Endothelial cell (in vitro differentiated cells): Measurements from ENCODE around the gene BAIAP2. TPM values are rescaled to one million over a fixed set of nuclear protein-coding genes. Genes with fewer than 3 reads are reported as not detected.

Experiments used
- DNase-seq: peaks from one replicate; pipeline ENCODE4 v3.0.0; 2021; ENCODE audit warnings: low spot score
- H3K27ac Mint-ChIP-seq: one replicate; pipeline ENCODE4 v1.8.0; 2021; ENCODE audit warnings: mixed read lengths, inconsistent platforms; ENCODE audit not compliant: unreplicated experiment
- H3K27me3 Mint-ChIP-seq: one replicate; pipeline ENCODE4 v1.8.0; 2021; ENCODE audit warnings: mild to moderate bottlenecking, moderate library complexity, mixed read lengths, inconsistent platforms; ENCODE audit not compliant: unreplicated experiment
- H3K36me3 Mint-ChIP-seq: one replicate; pipeline ENCODE4 v1.8.0; 2021; ENCODE audit warnings: mild to moderate bottlenecking, low read depth, mixed read lengths, inconsistent platforms; ENCODE audit not compliant: unreplicated experiment
- H3K4me1 Mint-ChIP-seq: one replicate; pipeline ENCODE4 v1.8.0; 2021; ENCODE audit warnings: mild to moderate bottlenecking, mixed read lengths, inconsistent platforms; ENCODE audit not compliant: unreplicated experiment
- H3K4me3 Mint-ChIP-seq: one replicate; pipeline ENCODE4 v1.8.0; 2021; ENCODE audit warnings: mild to moderate bottlenecking, mixed read lengths, inconsistent platforms; ENCODE audit not compliant: unreplicated experiment
- H3K9me3 Mint-ChIP-seq: one replicate; pipeline ENCODE4 v1.8.0; 2021; ENCODE audit warnings: mixed read lengths, inconsistent platforms; ENCODE audit not compliant: unreplicated experiment
- CTCF ChIP-seq: fragments of 200-600 bp; sonication (generic); IDR thresholded peaks from one replicate; pipeline ENCODE4 v1.5.0; 2021; ENCODE audit warnings: antibody characterized with exemption; ENCODE audit not compliant: unreplicated experiment
- total RNA-seq: library from RNA; stranded (reverse); fragmentation: NEBNext Ultra II Directional; extraction: Animal tissue kit (Norgen Biotek cat#: 25700); gene quantifications from one replicate; pipeline ENCODE4 v1.2.1, GENCODE V29; 2021; ENCODE audit not compliant: unreplicated experiment

The BAIAP2 gene
- total RNA-seq, 1 donor from 2014 or later, result 67.8 TPM

- Mint-ChIP-seq H3K4me1 (peaks cover 65% of the 10 kb centered on the region), H3K27me3 (peaks cover 18% of the 10 kb centered on the region), H3K27ac (peak overlapping the region; percentile 80), H3K4me3 (peak overlapping the region; percentile 75), H3K36me3 (no peaks in the 10 kb centered on the region), H3K9me3 (no peaks in the 10 kb centered on the region)
- DNase-seq, result no peak
- TF ChIP-seq CTCF, result no peak
These were observed 11.3 kb downstream of the BAIAP2 start for GRCh38 chr17:81046132-81046769.

GRCh38 chr17:81046770-81047359 is 11.9 kb downstream of the BAIAP2 start:
- Mint-ChIP-seq H3K27ac (peak overlapping the region; percentile 77), H3K4me1 (peaks cover 67% of the 10 kb centered on the region), H3K4me3 (no peak overlapping the region)

GRCh38 chr17:81048827-81049371 is 13.9 kb downstream of the BAIAP2 start:
- Mint-ChIP-seq H3K4me1 (peaks cover 75% of the 10 kb centered on the region), H3K27me3 (peaks cover 14% of the 10 kb centered on the region), H3K9me3 (no peaks in the 10 kb centered on the region), H3K36me3 (peaks cover 3% of the 10 kb centered on the region), H3K27ac (peak overlapping the region; percentile 81), H3K4me3 (no peak overlapping the region)
- TF ChIP-seq CTCF, result no peak
- no peak for DNase-seq

More at GRCh38 chr17:81046770-81047359, 11.9 kb downstream of the BAIAP2 start:
- no peak for TF ChIP-seq CTCF
- no peak for DNase-seq
- Mint-ChIP-seq H3K36me3 (no peaks in the 10 kb centered on the region), H3K9me3 (no peaks in the 10 kb centered on the region), H3K27me3 (peaks cover 18% of the 10 kb centered on the region)

GRCh38 chr17:81049372-81049911 is 14.5 kb downstream of the BAIAP2 start:
- Mint-ChIP-seq H3K4me3 (peak overlapping the region; percentile 47), H3K4me1 (peaks cover 71% of the 10 kb centered on the region), H3K9me3 (no peaks in the 10 kb centered on the region), H3K36me3 (peaks cover 3% of the 10 kb centered on the region), H3K27me3 (peaks cover 14% of the 10 kb centered on the region), H3K27ac (peak overlapping the region; percentile 81)
- TF ChIP-seq CTCF, result no peak
- no peak for DNase-seq
